Type B pancreatic cell (in vitro differentiated cells): ENCODE data around the gene CDC42EP5. TPM values are rescaled to one million over a fixed set of nuclear protein-coding genes. Genes with fewer than 3 reads are reported as not detected.

ENCODE experiments used
- DNase-seq: peaks from one replicate; pipeline ENCODE4 v3.0.0; 2021; ENCODE audit warnings: mixed read lengths; ENCODE audit not compliant: unreplicated experiment; ENCODE audit errors: extremely low spot score
- H3K27ac Mint-ChIP-seq: 2 replicates; pipeline ENCODE4 v1.8.0; 2021; ENCODE audit warnings: mild to moderate bottlenecking, mixed read lengths
- H3K27me3 Mint-ChIP-seq: 2 replicates; pipeline ENCODE4 v1.8.0; 2021; ENCODE audit warnings: mixed read lengths
- H3K36me3 Mint-ChIP-seq: 2 replicates; pipeline ENCODE4 v1.8.0; 2021; ENCODE audit warnings: mixed read lengths
- H3K4me1 Mint-ChIP-seq: one replicate; pipeline ENCODE4 v1.8.0; 2021; ENCODE audit warnings: mixed read lengths; ENCODE audit not compliant: unreplicated experiment
- H3K4me3 Mint-ChIP-seq: 2 replicates; pipeline ENCODE4 v1.8.0; 2021; ENCODE audit warnings: mild to moderate bottlenecking, mixed read lengths
- H3K9me3 Mint-ChIP-seq: 2 replicates; pipeline ENCODE4 v1.8.0; 2021; ENCODE audit warnings: mixed read lengths
- total RNA-seq: library from RNA; stranded (reverse); gene quantifications from 2 replicates; pipeline ENCODE4 v1.2.1, GENCODE V29; 2021; ENCODE audit warnings: low replicate concordance
- TF ChIP-seq, protein P1 (sequence below): fragments of 200-600 bp; sonication (generic); conservative IDR thresholded peaks from 2 replicates; pipeline ENCODE4 v1.5.0; 2021; ENCODE audit warnings: antibody characterized with exemption, mild to moderate bottlenecking

CDC42EP5 gene
- total RNA-seq, 1 donor from 2014 or later, result 24.3 TPM

DNA sequence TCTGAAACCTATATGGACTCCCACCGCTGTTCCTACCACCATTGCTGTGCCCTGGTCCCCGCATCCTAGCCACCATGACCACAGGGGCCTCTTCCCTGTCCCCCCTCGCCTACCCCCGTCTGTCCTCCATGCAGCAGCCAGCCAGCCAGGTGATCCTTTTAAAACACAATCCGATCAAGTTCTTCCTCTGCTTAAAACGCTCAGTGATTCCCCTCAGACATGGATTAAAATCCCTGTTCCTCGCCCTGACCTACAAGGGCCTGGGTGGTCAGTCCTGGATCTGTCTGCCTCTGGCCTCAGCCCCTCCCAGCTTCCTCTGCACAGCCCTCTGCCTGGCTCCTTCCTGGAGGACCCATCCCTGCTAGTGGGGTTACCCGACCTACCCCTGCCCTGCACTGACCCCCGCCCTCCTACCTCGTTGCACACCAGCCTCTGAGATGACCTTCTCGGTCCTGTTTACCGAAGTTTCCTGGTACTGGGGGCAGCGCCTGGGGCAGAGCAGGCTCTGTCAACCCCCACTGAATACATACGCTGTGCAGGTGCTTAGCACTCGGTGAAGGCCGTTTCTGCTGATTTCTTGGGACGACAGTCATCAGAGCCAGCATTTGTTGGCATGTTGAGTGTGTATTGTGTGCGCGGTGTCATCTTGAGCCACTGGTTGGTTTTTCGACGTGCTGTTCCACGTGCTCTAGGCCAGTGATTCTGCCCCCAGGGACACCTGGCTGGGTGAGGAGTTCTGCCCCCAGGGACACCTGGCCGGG lies 38.8 kb downstream of the CDC42EP5 start:
- H3K4me3 Mint-ChIP-seq, result no peak overlapping the region

DNA sequence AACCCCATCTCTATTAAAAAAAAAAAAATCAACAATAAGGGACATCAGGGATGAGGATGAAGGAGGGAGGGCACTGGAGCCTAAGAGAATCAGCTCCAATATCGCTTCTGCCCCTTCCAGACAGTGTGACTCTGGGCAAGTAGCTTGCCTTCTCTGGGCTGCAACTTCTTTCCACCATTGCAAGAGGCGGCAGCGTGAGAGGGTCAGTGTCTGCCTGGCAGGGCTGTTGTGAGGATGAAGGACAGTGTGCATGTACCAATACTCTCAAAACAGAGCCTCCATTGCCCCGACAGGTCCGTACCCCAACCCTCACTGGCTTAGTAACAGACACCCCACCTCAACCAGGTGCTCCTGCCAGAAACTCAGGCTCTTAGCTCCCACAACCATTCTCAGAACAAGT lies 39.4 kb downstream of the CDC42EP5 start:
- H3K27me3 Mint-ChIP-seq, result peaks cover 9% of the 10 kb centered on the region
- no peak overlapping the region for H3K27ac Mint-ChIP-seq
- no peaks in the 10 kb centered on the region for H3K9me3 Mint-ChIP-seq
- TF ChIP-seq, protein P1, sequence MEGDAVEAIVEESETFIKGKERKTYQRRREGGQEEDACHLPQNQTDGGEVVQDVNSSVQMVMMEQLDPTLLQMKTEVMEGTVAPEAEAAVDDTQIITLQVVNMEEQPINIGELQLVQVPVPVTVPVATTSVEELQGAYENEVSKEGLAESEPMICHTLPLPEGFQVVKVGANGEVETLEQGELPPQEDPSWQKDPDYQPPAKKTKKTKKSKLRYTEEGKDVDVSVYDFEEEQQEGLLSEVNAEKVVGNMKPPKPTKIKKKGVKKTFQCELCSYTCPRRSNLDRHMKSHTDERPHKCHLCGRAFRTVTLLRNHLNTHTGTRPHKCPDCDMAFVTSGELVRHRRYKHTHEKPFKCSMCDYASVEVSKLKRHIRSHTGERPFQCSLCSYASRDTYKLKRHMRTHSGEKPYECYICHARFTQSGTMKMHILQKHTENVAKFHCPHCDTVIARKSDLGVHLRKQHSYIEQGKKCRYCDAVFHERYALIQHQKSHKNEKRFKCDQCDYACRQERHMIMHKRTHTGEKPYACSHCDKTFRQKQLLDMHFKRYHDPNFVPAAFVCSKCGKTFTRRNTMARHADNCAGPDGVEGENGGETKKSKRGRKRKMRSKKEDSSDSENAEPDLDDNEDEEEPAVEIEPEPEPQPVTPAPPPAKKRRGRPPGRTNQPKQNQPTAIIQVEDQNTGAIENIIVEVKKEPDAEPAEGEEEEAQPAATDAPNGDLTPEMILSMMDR, result no peak
- H3K4me3 Mint-ChIP-seq, result no peak overlapping the region
- peaks cover 4% of the 10 kb centered on the region for H3K36me3 Mint-ChIP-seq
- DNase-seq, result no peak
- H3K4me1 Mint-ChIP-seq, result peaks cover 13% of the 10 kb centered on the region

More for the DNA sequence above, 38.8 kb downstream of the CDC42EP5 start:
- DNase-seq, result no peak
- Mint-ChIP-seq H3K4me1 (peaks cover 16% of the 10 kb centered on the region), H3K9me3 (no peaks in the 10 kb centered on the region), H3K27me3 (peaks cover 7% of the 10 kb centered on the region), H3K27ac (no peak overlapping the region), H3K36me3 (peaks cover 4% of the 10 kb centered on the region)
- TF ChIP-seq, protein P1, result no peak

- TF ChIP-seq, protein P1, result no peak
- peak overlapping the region; percentile 84 for H3K27ac Mint-ChIP-seq
- H3K9me3 Mint-ChIP-seq, result no peaks in the 10 kb centered on the region
- H3K36me3 Mint-ChIP-seq, result peaks cover 4% of the 10 kb centered on the region
- H3K4me1 Mint-ChIP-seq, result peaks cover 13% of the 10 kb centered on the region
- peaks cover 12% of the 10 kb centered on the region for H3K27me3 Mint-ChIP-seq
- peak overlapping the region; percentile 57 for H3K4me3 Mint-ChIP-seq
- no peak for DNase-seq
Observed at GRCh38 chr19:54432144-54432738, 40.9 kb downstream of the CDC42EP5 start.

- peaks cover 16% of the 10 kb centered on the region for H3K27me3 Mint-ChIP-seq
- H3K9me3 Mint-ChIP-seq, result no peaks in the 10 kb centered on the region
- H3K27ac Mint-ChIP-seq, result peak overlapping the region; percentile 87
- H3K4me1 Mint-ChIP-seq, result peaks cover 13% of the 10 kb centered on the region
- DNase-seq, result no peak
- peak overlapping the region; percentile 80 for H3K4me3 Mint-ChIP-seq
- TF ChIP-seq, protein P1, result peak; percentile 6
- H3K36me3 Mint-ChIP-seq, result no peaks in the 10 kb centered on the region
Observed at GRCh38 chr19:54431255-54431838, 41.7 kb downstream of the CDC42EP5 start.

GRCh38 chr19:54430306-54431254 lies 42.5 kb downstream of the CDC42EP5 start:
- H3K27me3 Mint-ChIP-seq, result peaks cover 24% of the 10 kb centered on the region
- peak overlapping the region; percentile 80 for H3K4me3 Mint-ChIP-seq
- no peaks in the 10 kb centered on the region for H3K36me3 Mint-ChIP-seq
- peaks cover 13% of the 10 kb centered on the region for H3K4me1 Mint-ChIP-seq
- H3K9me3 Mint-ChIP-seq, result no peaks in the 10 kb centered on the region
- TF ChIP-seq, protein P1, result peak; percentile 59
- H3K27ac Mint-ChIP-seq, result peak overlapping the region; percentile 87
- DNase-seq, result no peak
